H1 (cell line): ENCODE measurements around the gene ZNF626. TPM values are rescaled to one million over a fixed set of nuclear protein-coding genes. Genes with fewer than 3 reads are reported as not detected.

Experiments used
- CTCF ChIA-PET: fragments of 300-600 bp; sonication (Branson Sonifier 250); formaldehyde crosslinking; loops from one replicate; lab custom pipeline; 2021; ENCODE audit not compliant: partially characterized antibody; lab: Charles Lee
- POLR2A ChIA-PET: fragments of 300-600 bp; sonication (Branson Sonifier 250); formaldehyde crosslinking; loops from one replicate; lab custom pipeline; 2021; ENCODE audit warnings: inconsistent platforms; ENCODE audit not compliant: partially characterized antibody; lab: Charles Lee
- DNase-seq, 2 experiments: peaks; one replicate each; pipeline versions ENCODE4 v3.0.0 to v3.0.0-alpha.2; 2010 to 2022; ENCODE audit warnings: low spot score in 2 of 2, low read depth in 1 of 2, mixed read lengths in 1 of 2
- FAIRE-seq: peaks from 2 replicates; lab custom pipeline; 2011; peaks lifted over from hg19 to GRCh38; lab: Jason Lieb, UNC
- H2AFZ ChIP-seq: 2 replicates; pipeline ENCODE4 v1.8.1; 2012; ENCODE audit warnings: low read length, inconsistent platforms
- H2AK5ac ChIP-seq: 2 replicates; pipeline ENCODE4 v1.6.1; 2013; ENCODE audit warnings: low read depth, low read length
- H2BK120ac ChIP-seq: replicated peaks from 2 replicates; pipeline ENCODE3; 2013; ENCODE audit warnings: low read depth, low read length, inconsistent platforms
- H2BK12ac ChIP-seq: 2 replicates; pipeline ENCODE4 v1.6.1; 2013; ENCODE audit warnings: low read depth, low read length
- H2BK15ac ChIP-seq: 2 replicates; pipeline ENCODE4 v1.6.1; 2013; ENCODE audit warnings: low read length
- H2BK20ac ChIP-seq: 2 replicates; pipeline ENCODE4 v1.6.1; 2013; ENCODE audit warnings: low read length
- H2BK5ac ChIP-seq: 2 replicates; pipeline ENCODE4 v1.6.1; 2013; ENCODE audit warnings: low read depth, low read length
- H3K14ac ChIP-seq: 2 replicates; pipeline ENCODE4 v1.6.1; 2013; ENCODE audit warnings: inconsistent platforms; ENCODE audit not compliant: insufficient read length
- H3K18ac ChIP-seq: 2 replicates; pipeline ENCODE4 v1.6.1; 2013; ENCODE audit warnings: low read length; ENCODE audit errors: extremely low read depth
- H3K23ac ChIP-seq: 2 replicates; pipeline ENCODE4 v1.6.1; 2013; ENCODE audit warnings: inconsistent platforms; ENCODE audit not compliant: insufficient read length
- H3K23me2 ChIP-seq: 2 replicates; pipeline ENCODE4 v1.6.1; 2013; ENCODE audit warnings: low read depth, low read length
- H3K27ac ChIP-seq: 2 replicates; pipeline ENCODE4 v1.6.1; 2011; ENCODE audit warnings: low read depth, low read length, inconsistent platforms
- H3K27me3 ChIP-seq, 4 experiments: replicated peaks in 1 of 4; 1 replicate in 1 of 4; 2 replicates in 3 of 4; pipeline versions ENCODE4 v1.6.1 to v1.8.1; 2011 to 2013; ENCODE audit warnings: low read length in 3 of 4, mild to moderate bottlenecking in 3 of 4, inconsistent platforms in 2 of 4, mixed read lengths in 2 of 4, moderate library complexity in 1 of 4; ENCODE audit not compliant: control insufficient read depth in 3 of 4, insufficient read depth in 3 of 4; ENCODE audit errors: extremely low read depth in 1 of 4
- H3K36me3 ChIP-seq, 4 experiments: 2 replicates each; pipeline versions ENCODE4 v1.6.1 to v1.8.1; 2011 to 2013; ENCODE audit warnings: mild to moderate bottlenecking in 4 of 4, low read length in 3 of 4, moderate library complexity in 2 of 4, control low read depth in 1 of 4, inconsistent platforms in 1 of 4; ENCODE audit not compliant: insufficient read depth in 4 of 4, control insufficient read depth in 2 of 4
- H3K4ac ChIP-seq: replicated peaks from 2 replicates; pipeline ENCODE3; 2013; ENCODE audit warnings: low read length, low read depth, mixed read lengths, inconsistent platforms; ENCODE audit not compliant: insufficient read length
- H3K4me1 ChIP-seq, 4 experiments: replicated peaks in 1 of 4; 1 replicate in 1 of 4; 2 replicates in 3 of 4; pipeline versions ENCODE4 v1.6.1 to v1.8.1; 2011 to 2013; ENCODE audit warnings: low read length in 3 of 4, inconsistent platforms in 2 of 4, mixed read lengths in 1 of 4; ENCODE audit not compliant: insufficient read depth in 4 of 4, control insufficient read depth in 3 of 4
- H3K4me2 ChIP-seq, 2 experiments: 2 replicates each; pipeline versions ENCODE4 v1.6.1 to v1.8.1; 2011 to 2013; ENCODE audit warnings: low read depth in 2 of 2, low read length in 2 of 2, control low read depth in 1 of 2, inconsistent platforms in 1 of 2, mild to moderate bottlenecking in 1 of 2; ENCODE audit not compliant: insufficient read depth in 1 of 2
- H3K4me3 ChIP-seq, 4 experiments: fragments of 200-600, 300-600 bp in 1 of 4; sonication (generic), shearing (Covaris generic), sonication (Bioruptor Twin) in 1 of 4; 2 replicates each; pipeline versions ENCODE4 v1.5.1 to v1.8.1; 2011 to 2016; ENCODE audit warnings: low read length in 4 of 4, low read depth in 3 of 4, control low read depth in 2 of 4, inconsistent platforms in 2 of 4, mild to moderate bottlenecking in 2 of 4, mixed read lengths in 1 of 4, moderate library complexity in 1 of 4; ENCODE audit not compliant: insufficient read depth in 2 of 4; ENCODE audit errors: extremely low read depth in 1 of 4
- H3K56ac ChIP-seq: replicated peaks from 2 replicates; pipeline ENCODE3; 2013; ENCODE audit warnings: low read depth, mild to moderate bottlenecking, mixed read lengths, low read length, inconsistent platforms; ENCODE audit not compliant: insufficient read length
- H3K79me1 ChIP-seq: 2 replicates; pipeline ENCODE4 v1.6.1; 2013; ENCODE audit warnings: low read depth, low read length, control low read depth
- H3K79me2 ChIP-seq, 2 experiments: 2 replicates each; pipeline versions ENCODE4 v1.6.1 to v1.8.1; 2012 to 2013; ENCODE audit warnings: low read length in 2 of 2, mild to moderate bottlenecking in 2 of 2, inconsistent platforms in 1 of 2; ENCODE audit not compliant: insufficient read depth in 2 of 2, control insufficient read depth in 1 of 2
- H3K9ac ChIP-seq, 4 experiments: replicated peaks in 1 of 4; 1 replicate in 1 of 4; 2 replicates in 3 of 4; pipeline versions ENCODE4 v1.6.1 to v1.8.1; 2011 to 2013; ENCODE audit warnings: low read depth in 3 of 4, low read length in 3 of 4, control low read depth in 2 of 4, mild to moderate bottlenecking in 2 of 4, moderate library complexity in 2 of 4, inconsistent platforms in 1 of 4; ENCODE audit errors: extremely low read depth in 1 of 4
- H3K9me3 ChIP-seq, 2 experiments: 2 replicates each; pipeline versions ENCODE4 v1.6.1 to v1.8.1; 2012 to 2013; ENCODE audit warnings: mild to moderate bottlenecking in 2 of 2, moderate library complexity in 2 of 2, control low read depth in 1 of 2, inconsistent platforms in 1 of 2, low read depth in 1 of 2, low read length in 1 of 2, mixed read lengths in 1 of 2; ENCODE audit not compliant: insufficient read depth in 2 of 2
- H4K20me1 ChIP-seq, 2 experiments: replicated peaks in 1 of 2; 2 replicates each; pipeline versions ENCODE3 to v1.8.1; 2011 to 2013; ENCODE audit warnings: inconsistent platforms in 2 of 2, low read length in 2 of 2, mild to moderate bottlenecking in 1 of 2; ENCODE audit not compliant: insufficient read depth in 2 of 2, control insufficient read depth in 1 of 2
- H4K5ac ChIP-seq: 2 replicates; pipeline ENCODE4 v1.6.1; 2013; ENCODE audit warnings: low read length, low read depth, mixed read lengths, inconsistent platforms; ENCODE audit not compliant: insufficient read length
- H4K8ac ChIP-seq: 2 replicates; pipeline ENCODE4 v1.8.0; 2013; ENCODE audit warnings: mild to moderate bottlenecking, moderate library complexity, low read length, inconsistent platforms; ENCODE audit not compliant: insufficient read depth; ENCODE audit errors: extremely low read depth
- H4K91ac ChIP-seq: replicated peaks from 2 replicates; pipeline ENCODE3; 2013; ENCODE audit warnings: low read length, mixed read lengths, inconsistent platforms; ENCODE audit not compliant: insufficient read length
- EZH2 ChIP-seq: fragments of 200-600 bp; sonication (generic); IDR thresholded peaks from 2 replicates; pipeline ENCODE4 v1.7.1; 2012; ENCODE audit warnings: low read depth, mild to moderate bottlenecking, moderate library complexity, low read length, inconsistent platforms; ENCODE audit not compliant: severe bottlenecking
- FOSL1 ChIP-seq: IDR thresholded peaks from 2 replicates; pipeline ENCODE4 v1.6.1; 2011; ENCODE audit warnings: mild to moderate bottlenecking, low read depth, low read length, moderate library complexity; ENCODE audit not compliant: insufficient read depth
- HDAC2 ChIP-seq, 2 experiments: fragments of 300-600 bp in 1 of 2; sonication (generic) in 1 of 2; IDR thresholded peaks; 2 replicates each; pipeline ENCODE4 v1.6.1; 2011 to 2012; ENCODE audit warnings: low read depth in 2 of 2, low read length in 2 of 2, mild to moderate bottlenecking in 2 of 2, moderate library complexity in 2 of 2, borderline replicate concordance in 1 of 2, inconsistent platforms in 1 of 2
- JUN ChIP-seq: IDR thresholded peaks from 2 replicates; pipeline ENCODE4 v1.6.1; 2011; ENCODE audit warnings: low read depth, mild to moderate bottlenecking, improper control_type of control experiment, low read length
- KDM1A ChIP-seq: fragments of 200-600, 300-600 bp; sonication (generic); IDR thresholded peaks from 2 replicates; pipeline ENCODE4 v1.7.1; 2016; ENCODE audit warnings: mild to moderate bottlenecking, low read length, borderline replicate concordance
- MAFK ChIP-seq: IDR thresholded peaks from 2 replicates; pipeline ENCODE4 v1.6.1; 2012; ENCODE audit warnings: low read depth, mild to moderate bottlenecking, improper control_type of control experiment, low read length
- SRF ChIP-seq: IDR thresholded peaks from 2 replicates; pipeline ENCODE4 v1.6.1; 2011; ENCODE audit warnings: mild to moderate bottlenecking, low read depth, low read length, moderate library complexity
- TAF1 ChIP-seq: IDR thresholded peaks from 2 replicates; pipeline ENCODE4 v1.6.1; 2011; ENCODE audit warnings: mild to moderate bottlenecking, low read depth, low read length
- TAF7 ChIP-seq: optimal IDR thresholded peaks from 2 replicates; pipeline ENCODE3; 2011; ENCODE audit warnings: low read depth, mild to moderate bottlenecking, inconsistent platforms, low read length, moderate library complexity, borderline replicate concordance
- WGBS, 2 experiments: shearing (Covaris generic) in 1 of 2; methylation state at CpG; one replicate each; pipeline versions ENCODE4 v1.1.6 to v1.1.7; 2013 to 2015; ENCODE audit warnings: low lambda C conversion rate in 2 of 2, mixed read lengths in 2 of 2, inconsistent platforms in 1 of 2, low coverage in 1 of 2, missing lambda C conversion rate in 1 of 2; ENCODE audit not compliant: insufficient replicate concordance in 2 of 2, insufficient coverage in 1 of 2, insufficient read length in 1 of 2; ENCODE audit errors: extremely low coverage in 1 of 2, missing lambda C conversion rate in 1 of 2; 5-methylcytosine and 5-hydroxymethylcytosine counted together
- polyA plus RNA-seq, 7 experiments: library from polyadenylated mRNA; depleted of rRNA in 3 of 7; stranded (reverse) in 5 of 7; unstranded in 2 of 7; fragments of >200 nt in 5 of 7; fragments of 200-250 nt in 2 of 7; gene quantifications; 1 replicate in 5 of 7; 2 replicates in 1 of 7; 4 replicates in 1 of 7; pipeline versions ENCODE4 v1.2.1 to v1.2.3, GENCODE V29; 2011 to 2013; ENCODE audit warnings: missing spikeins in 2 of 7, mixed read lengths in 2 of 7
- total RNA-seq: library from RNA; stranded (reverse); fragmentation: NEBNext Ultra II Directional; extraction: Animal tissue kit (Norgen Biotek cat#: 25700); gene quantifications from 2 replicates; pipeline ENCODE4 v1.2.1, GENCODE V29; 2021

Gene ZNF626
- total and polyA plus RNA-seq, 2 of the 8 experiments (the other 6 are each of a cell fraction or from before 2014, with no cell fraction given) = 4.7 to 28.4 TPM

GRCh38 chr19:20664901-20665781, 3.8 kb upstream of the ZNF626 start:
- peaks cover 9 to 12% of the 10 kb centered on the region in 2 experiments for H3K79me2 ChIP-seq
- no peaks in the 10 kb centered on the region for H4K20me1 ChIP-seq
- ChIA-PET CTCF (no interaction called here), POLR2A (interaction anchor here (0.6 to 1.7 kb wide), 4 partner anchors 10 to 246 kb away, joined by 3 to 8 read pairs (median 5); partner anchors contain the start of gene ZNF66)
- no peak overlapping the region for H3K4me2 ChIP-seq
- H3K4me1 ChIP-seq = peaks cover 0 to 7% (median 2%) of the 10 kb centered on the region in 4 experiments; a peak in 3 of 7 replicates
- H3K27ac ChIP-seq = no peak overlapping the region
- H3K9me3 ChIP-seq = no peaks in the 10 kb centered on the region
- H2BK12ac ChIP-seq = peak overlapping the region; percentile 75; the same call in 1 of the 2 replicates
- no peak overlapping the region for H3K4me3 ChIP-seq
- H3K14ac ChIP-seq = no peak overlapping the region
- no peak overlapping the region for H3K9ac ChIP-seq
- H4K91ac ChIP-seq = peak overlapping the region; percentile 85
- no peak overlapping the region for H2BK20ac ChIP-seq
- no peak overlapping the region for H3K23ac ChIP-seq
- H2BK15ac ChIP-seq = no peak overlapping the region
- H2BK120ac ChIP-seq = no peak overlapping the region
- peak overlapping the region; percentile 60; the same call in 1 of the 2 replicates for H3K18ac ChIP-seq
- 90% methylated on average over 21 of the region's 22 CpGs; no CpG with 5 or more reads in 1 of the 2 experiments for WGBS, 2 experiments
- DNase-seq (no peak), FAIRE-seq (no peak)
- no peak overlapping the region for H2AK5ac ChIP-seq
- H4K8ac ChIP-seq = peak overlapping the region; percentile 76; the same call in 1 of the 2 replicates
- no peaks in the 10 kb centered on the region for H3K27me3 ChIP-seq
- H4K5ac ChIP-seq = no peak overlapping the region
- H2BK5ac ChIP-seq = peak overlapping the region; percentile 24; the same call in 1 of the 2 replicates
- H3K4ac ChIP-seq = no peak overlapping the region
- H3K36me3 ChIP-seq = peaks cover 0 to 2% (median 0%) of the 10 kb centered on the region in 4 experiments; a peak in 1 of 8 replicates
- H3K56ac ChIP-seq = no peak overlapping the region
- peaks cover 4% of the 10 kb centered on the region; the same call in 1 of the 2 replicates for H3K23me2 ChIP-seq
- H2AFZ ChIP-seq = peak overlapping the region; percentile 85
- H3K79me1 ChIP-seq = no peaks in the 10 kb centered on the region; the same call in 1 of the 2 replicates
- TF ChIP-seq MAFK (no peak), FOSL1 (no peak), TAF1 (peak; percentile 36; the same call in 1 of the 2 replicates), EZH2 (no peak), JUN (no peak), SRF (no peak), HDAC2 (IDR thresholded peaks at IDR 0.05; ENCODE audit: borderline replicate concordance in 1 of 2, low read depth in 2 of 2, low read length in 2 of 2) (no peak), TAF7 (no peak), KDM1A (no peak)
